D721Med (cell line): ENCODE results near the gene PTGR3.

ENCODE experiments used
- DNase-seq: peaks from one replicate; pipeline ENCODE4 v3.0.0; 2011; ENCODE audit warnings: low spot score; ENCODE audit not compliant: insufficient read length
- FAIRE-seq: peaks from 2 replicates; lab custom pipeline; 2011; peaks lifted over from hg19 to GRCh38; lab: Jason Lieb, UNC
- CTCF ChIP-seq: IDR thresholded peaks from 2 replicates; pipeline ENCODE4 v1.5.1; 2012; ENCODE audit warnings: mild to moderate bottlenecking, control low read depth; ENCODE audit not compliant: insufficient read depth; ENCODE audit errors: missing control alignments

PTGR3 gene

DNA sequence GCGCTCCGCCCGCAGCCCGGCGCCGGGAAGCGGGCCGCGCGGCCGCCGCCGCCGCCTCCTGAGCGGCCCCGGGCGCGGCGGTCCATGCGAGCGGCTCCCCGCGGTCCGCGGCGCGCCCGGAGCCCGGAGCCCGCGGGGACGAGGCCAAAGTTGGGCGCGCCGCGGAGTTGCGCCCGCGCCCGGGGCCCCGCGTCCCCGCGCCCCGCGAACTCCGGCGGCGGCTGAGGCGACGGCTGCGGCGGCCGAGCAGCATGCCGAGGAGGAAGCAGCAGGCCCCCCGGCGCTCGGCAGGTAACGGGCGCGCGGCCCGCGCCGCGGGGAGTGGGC, 2.6 kb upstream of the PTGR3 start:
- TF ChIP-seq CTCF = no peak
- no peak for DNase-seq
- no peak for FAIRE-seq

GRCh38 chr18:75211002-75211621, 2.2 kb upstream of the PTGR3 start:
- no peak for DNase-seq
- TF ChIP-seq CTCF = no peak
- FAIRE-seq = no peak

GRCh38 chr18:75210274-75211001, 1.5 kb upstream of the PTGR3 start, which contains the start of gene TSHZ1:
Gene TSHZ1, plus strand, starts transcription at chr18:75210797. Its CDS starts 1,080 bp downstream, at chr18:75211877.
- no peak for TF ChIP-seq CTCF
- FAIRE-seq (peak; percentile 99), DNase-seq (peak; percentile 73)

GRCh38 chr18:75209951-75210258, 966 bp upstream of the PTGR3 start:
- no peak for TF ChIP-seq CTCF
- DNase-seq (no peak), FAIRE-seq (no peak)

- TF ChIP-seq CTCF = no peak
- FAIRE-seq = no peak
- no peak for DNase-seq
Observed at GRCh38 chr18:75208836-75209128, 157 bp downstream of the PTGR3 start.

- no peak for FAIRE-seq
- no peak for DNase-seq
- TF ChIP-seq CTCF = no peak
Observed at GRCh38 chr18:75208155-75208835, 644 bp downstream of the PTGR3 start.
